Neural progenitor cell (in vitro differentiated cells): ENCODE measurements around the gene DENND4A. TPM values are rescaled to one million over a fixed set of nuclear protein-coding genes. Genes with fewer than 3 reads are reported as not detected.

ENCODE experiments used
- DNase-seq: peaks from one replicate; pipeline ENCODE4 v3.0.0-alpha.2; 2016; ENCODE audit warnings: low spot score
- H2AFZ ChIP-seq: fragments of 200-600 bp; sonication (generic); replicated peaks from 2 replicates; pipeline ENCODE4 v1.6.1; 2016; ENCODE audit warnings: antibody characterized with exemption
- H3F3A ChIP-seq: fragments of 200-600 bp; sonication (generic); 2 replicates; pipeline ENCODE4 v1.6.1; 2016; ENCODE audit warnings: antibody characterized with exemption, low read depth
- H3K27ac ChIP-seq: fragments of 200-600 bp; sonication (generic); 2 replicates; pipeline ENCODE4 v1.5.1; 2016; ENCODE audit warnings: mild to moderate bottlenecking
- H3K27me3 ChIP-seq: fragments of 200-600 bp; sonication (generic); 2 replicates; pipeline ENCODE4 v1.6.1; 2016; ENCODE audit warnings: mild to moderate bottlenecking, moderate library complexity
- H3K36me3 ChIP-seq: fragments of 200-600 bp; sonication (generic); 2 replicates; pipeline ENCODE4 v1.5.1; 2016
- H3K4me1 ChIP-seq: fragments of 200-600 bp; sonication (generic); 2 replicates; pipeline ENCODE4 v1.6.1; 2016; ENCODE audit warnings: mixed run types
- H3K4me2 ChIP-seq: fragments of 200-600 bp; sonication (generic); 2 replicates; pipeline ENCODE4 v1.6.1; 2016
- H3K4me3 ChIP-seq: fragments of 200-600 bp; sonication (generic); 2 replicates; pipeline ENCODE4 v1.5.1; 2016
- H3K79me2 ChIP-seq: fragments of 200-600 bp; sonication (generic); 2 replicates; pipeline ENCODE4 v1.6.1; 2016; ENCODE audit warnings: low read depth
- H3K9ac ChIP-seq: fragments of 200-600 bp; sonication (generic); 2 replicates; pipeline ENCODE4 v1.6.1; 2016
- H3K9me3 ChIP-seq: fragments of 200-600 bp; sonication (generic); 2 replicates; pipeline ENCODE4 v1.5.1; 2016; ENCODE audit warnings: low read depth
- H4K20me1 ChIP-seq: fragments of 200-600 bp; sonication (generic); 2 replicates; pipeline ENCODE4 v1.6.1; 2016; ENCODE audit warnings: low read depth
- H3K27ac Mint-ChIP-seq: 3 replicates; pipeline ENCODE4 v1.8.0; 2021; ENCODE audit warnings: mixed read lengths
- H3K27me3 Mint-ChIP-seq: 2 replicates; pipeline ENCODE4 v1.8.0; 2022; ENCODE audit warnings: low read depth, mild to moderate bottlenecking, inconsistent platforms, moderate library complexity, mixed read lengths; ENCODE audit not compliant: insufficient read depth
- H3K36me3 Mint-ChIP-seq: 3 replicates; pipeline ENCODE4 v1.8.0; 2021; ENCODE audit warnings: mixed read lengths
- H3K4me1 Mint-ChIP-seq: 3 replicates; pipeline ENCODE4 v1.8.0; 2021; ENCODE audit warnings: mixed read lengths
- H3K4me3 Mint-ChIP-seq: 3 replicates; pipeline ENCODE4 v1.8.0; 2021; ENCODE audit warnings: mild to moderate bottlenecking, moderate library complexity, mixed read lengths
- H3K9me3 Mint-ChIP-seq: 3 replicates; pipeline ENCODE4 v1.8.0; 2020; ENCODE audit warnings: mixed read lengths
- CTCF ChIP-seq: fragments of 200-600 bp; sonication (generic); IDR thresholded peaks from 2 replicates; pipeline ENCODE4 v1.5.1; 2017; ENCODE audit warnings: antibody characterized with exemption, mild to moderate bottlenecking
- EZH2 ChIP-seq: fragments of 200-600 bp; sonication (generic); IDR thresholded peaks from 2 replicates; pipeline ENCODE4 v1.6.1; 2017; ENCODE audit warnings: antibody characterized with exemption, mild to moderate bottlenecking, moderate library complexity
- EZH2phosphoT487 ChIP-seq: fragments of 200-600 bp; sonication (generic); IDR thresholded peaks from 2 replicates; pipeline ENCODE4 v1.6.1; 2017; ENCODE audit warnings: antibody characterized with exemption
- total RNA-seq: library from RNA; depleted of rRNA; stranded (reverse); fragments of >200 nt; gene quantifications from 2 replicates; pipeline ENCODE4 v1.2.3, GENCODE V29; 2015; ENCODE audit warnings: low replicate concordance

The DENND4A gene
- total RNA-seq, 1 donor from 2014 or later, result 4.8 TPM

DNA sequence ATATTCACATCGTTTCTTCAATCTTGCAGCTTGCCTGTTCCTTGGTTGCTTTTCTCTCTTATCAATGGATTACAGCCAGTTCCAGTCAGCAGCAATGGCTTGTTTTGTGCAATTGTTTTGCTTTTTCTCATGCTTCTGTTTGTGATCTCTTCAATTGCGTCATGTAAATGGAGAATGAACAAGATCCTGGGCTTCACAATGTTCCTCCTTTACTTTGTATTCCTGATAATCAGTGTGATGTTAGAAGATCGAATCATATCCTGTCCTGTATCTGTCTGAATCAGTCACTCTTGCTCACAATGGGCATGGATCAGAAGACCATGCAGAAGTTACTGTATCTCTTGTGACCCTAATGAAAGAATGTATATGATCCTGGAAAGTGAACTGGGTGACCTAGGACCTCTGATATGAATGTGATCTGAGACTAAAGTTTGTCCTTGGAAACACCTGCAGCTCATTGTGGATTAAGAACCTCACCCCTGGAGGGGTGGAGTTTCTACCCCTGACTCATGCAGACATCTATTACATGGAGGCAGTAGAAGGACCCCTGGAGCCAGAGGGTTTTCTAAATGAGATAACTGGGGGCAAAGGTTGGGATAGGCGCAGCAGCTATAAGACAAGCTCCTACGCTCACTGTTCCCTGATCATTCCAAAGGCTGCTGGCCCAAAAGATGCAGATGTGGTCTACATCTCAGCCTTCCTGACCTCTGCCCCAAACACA, 138.1 kb downstream of the DENND4A start:
- no peak for TF ChIP-seq EZH2phosphoT487
- TF ChIP-seq EZH2, result no peak
- no peaks in the 10 kb centered on the region for H3K4me1 ChIP-seq
- H4K20me1 ChIP-seq, result no peaks in the 10 kb centered on the region
- peaks cover 3% of the 10 kb centered on the region for H3K36me3 Mint-ChIP-seq
- H3F3A ChIP-seq, result no peaks in the 10 kb centered on the region
- no peak overlapping the region for H3K9ac ChIP-seq
- H3K36me3 ChIP-seq, result no peaks in the 10 kb centered on the region
- DNase-seq, result no peak
- no peaks in the 10 kb centered on the region for H3K4me1 Mint-ChIP-seq
- H3K27ac Mint-ChIP-seq, result no peak overlapping the region
- H2AFZ ChIP-seq, result no peak overlapping the region
- no peaks in the 10 kb centered on the region for H3K9me3 Mint-ChIP-seq
- H3K4me2 ChIP-seq, result no peak overlapping the region
- no peak overlapping the region for H3K4me3 ChIP-seq
- no peaks in the 10 kb centered on the region for H3K9me3 ChIP-seq
- H3K4me3 Mint-ChIP-seq, result no peak overlapping the region
- H3K27ac ChIP-seq, result no peak overlapping the region
- H3K27me3 Mint-ChIP-seq, result no peaks in the 10 kb centered on the region
- no peaks in the 10 kb centered on the region for H3K79me2 ChIP-seq
- H3K27me3 ChIP-seq, result no peaks in the 10 kb centered on the region

- H3K27ac ChIP-seq, result no peak overlapping the region
- H3K4me3 ChIP-seq, result no peak overlapping the region
- no peaks in the 10 kb centered on the region for H3K36me3 ChIP-seq
- Mint-ChIP-seq H3K9me3 (no peaks in the 10 kb centered on the region), H3K27me3 (no peaks in the 10 kb centered on the region), H3K4me1 (no peaks in the 10 kb centered on the region), H3K27ac (no peak overlapping the region), H3K4me3 (no peak overlapping the region), H3K36me3 (peaks cover 3% of the 10 kb centered on the region)
- no peak overlapping the region for H2AFZ ChIP-seq
- no peaks in the 10 kb centered on the region for H3K9me3 ChIP-seq
- TF ChIP-seq EZH2, result no peak
- TF ChIP-seq EZH2phosphoT487, result no peak
- TF ChIP-seq CTCF, result no peak
- H4K20me1 ChIP-seq, result no peaks in the 10 kb centered on the region
- no peaks in the 10 kb centered on the region for H3K79me2 ChIP-seq
- H3K4me1 ChIP-seq, result no peaks in the 10 kb centered on the region
- H3K9ac ChIP-seq, result no peak overlapping the region
- no peaks in the 10 kb centered on the region for H3F3A ChIP-seq
- no peak for DNase-seq
- no peak overlapping the region for H3K4me2 ChIP-seq
- no peaks in the 10 kb centered on the region for H3K27me3 ChIP-seq
These were observed 138.8 kb downstream of the DENND4A start for GRCh38 chr15:65653341-65653740.

DNA sequence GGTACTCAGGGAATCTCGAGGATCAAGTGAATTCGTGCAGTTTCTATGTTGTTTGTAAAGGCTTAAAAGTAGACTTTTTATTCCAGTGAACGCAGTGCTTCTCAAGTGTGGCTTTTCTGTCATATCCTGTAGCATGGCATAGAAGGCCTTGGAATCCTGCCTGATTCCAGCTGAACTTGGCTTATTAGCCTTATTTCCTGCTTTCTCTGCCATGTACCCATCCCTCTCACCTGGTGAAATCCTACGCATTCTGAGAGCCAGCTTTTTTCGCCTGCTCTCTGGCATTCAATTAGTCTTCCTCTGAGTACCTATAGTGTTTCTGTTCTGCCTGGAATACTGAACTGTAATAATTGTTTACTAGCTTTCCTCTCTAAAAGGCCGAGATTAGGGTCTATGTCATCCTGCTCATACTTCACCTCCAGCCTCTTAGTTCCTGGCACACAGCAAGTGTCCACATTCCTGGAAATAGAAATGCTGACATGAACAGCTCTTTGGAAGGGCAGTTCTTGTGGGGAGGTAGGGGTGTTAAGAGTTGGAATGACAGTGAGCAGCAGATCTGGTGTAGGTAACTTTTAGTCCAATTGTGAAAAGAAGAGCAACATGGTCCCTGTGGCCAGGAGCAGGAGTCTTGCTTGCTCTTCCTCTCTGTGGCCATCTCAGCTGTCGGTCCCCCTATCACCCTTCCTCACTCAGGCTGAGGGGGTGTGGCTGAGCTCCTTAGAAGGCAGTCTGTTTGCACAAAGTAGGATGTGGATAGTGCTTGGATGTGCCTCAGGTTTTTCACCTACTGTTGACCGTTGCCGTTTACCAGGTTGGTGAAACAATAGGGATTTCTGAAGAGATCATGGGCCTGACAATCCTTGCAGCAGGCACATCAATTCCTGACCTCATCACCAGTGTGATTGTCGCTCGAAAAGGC, 140.0 kb downstream of the DENND4A start:
- H3K4me1 Mint-ChIP-seq, result no peaks in the 10 kb centered on the region
- H3K4me3 ChIP-seq, result no peak overlapping the region
- no peaks in the 10 kb centered on the region for H3K27me3 Mint-ChIP-seq

More for the DNA sequence above, 140.0 kb downstream of the DENND4A start:
- Histone ChIP-seq H3K9ac (no peak overlapping the region), H4K20me1 (no peaks in the 10 kb centered on the region), H3K79me2 (no peaks in the 10 kb centered on the region), H3K9me3 (no peaks in the 10 kb centered on the region), H3K36me3 (no peaks in the 10 kb centered on the region), H3K4me1 (no peaks in the 10 kb centered on the region), H3K27me3 (no peaks in the 10 kb centered on the region), H3K27ac (no peak overlapping the region), H3K4me2 (no peak overlapping the region), H3F3A (no peaks in the 10 kb centered on the region), H2AFZ (no peak overlapping the region)
- H3K9me3 Mint-ChIP-seq, result no peaks in the 10 kb centered on the region
- no peak overlapping the region for H3K27ac Mint-ChIP-seq
- H3K36me3 Mint-ChIP-seq, result peaks cover 3% of the 10 kb centered on the region
- TF ChIP-seq CTCF, result no peak
- TF ChIP-seq EZH2, result no peak
- DNase-seq, result no peak
- no peak overlapping the region for H3K4me3 Mint-ChIP-seq
